HepG2 (cell line): ENCODE measurements around the gene PROSER1.

Source experiments
- BRCA1 ChIP-seq: sonication (generic); formaldehyde crosslinking; IDR thresholded peaks from 2 replicates; pipeline ENCODE4 v1.4.0; 2020; ENCODE audit warnings: missing genetic modification reagents
- CTCF ChIP-seq: sonication (generic); formaldehyde crosslinking; IDR thresholded peaks from 2 replicates; pipeline ENCODE4 v1.5.0; 2020; ENCODE audit warnings: mild to moderate bottlenecking, missing genetic modification reagents, moderate library complexity
- E2F5 ChIP-seq: sonication (generic); formaldehyde crosslinking; conservative IDR thresholded peaks from 2 replicates; pipeline ENCODE4 v1.4.0; 2020; ENCODE audit warnings: missing genetic modification reagents
- EP300 ChIP-seq, 3 experiments: sonication (generic) in 1 of 3; formaldehyde crosslinking in 1 of 3; IDR thresholded peaks; 2 replicates each; pipeline versions ENCODE4 v1.5.1 to v1.6.1; 2011 to 2020; ENCODE audit warnings: low read depth in 2 of 3, low read length in 2 of 3, borderline replicate concordance in 1 of 3, improper control_type of control experiment in 1 of 3, mild to moderate bottlenecking in 1 of 3, missing genetic modification reagents in 1 of 3, moderate library complexity in 1 of 3
- EZH2 ChIP-seq: conservative IDR thresholded peaks from 2 replicates; pipeline ENCODE4 v1.6.1; 2012; ENCODE audit warnings: mild to moderate bottlenecking, low read depth, low read length, moderate library complexity
- LBX2 ChIP-seq: sonication (generic); formaldehyde crosslinking; IDR thresholded peaks from 2 replicates; pipeline ENCODE4 v1.5.0; 2020; ENCODE audit warnings: missing genetic modification reagents, mild to moderate bottlenecking, borderline replicate concordance
- MIER2 ChIP-seq: IDR thresholded peaks from 2 replicates; pipeline ENCODE4 v1.6.1; 2016; ENCODE audit warnings: missing biosample characterization, missing genetic modification reagents
- SAP130 ChIP-seq: IDR thresholded peaks from 2 replicates; pipeline ENCODE4 v1.6.1; 2016; ENCODE audit warnings: low read depth
- SRSF1 ChIP-seq: fragments of 200-400 bp; formaldehyde crosslinking; optimal IDR thresholded peaks from 2 replicates; pipeline ENCODE3; 2017; ENCODE audit warnings: mild to moderate bottlenecking, low read depth, low read length, moderate library complexity
- TBL1XR1 ChIP-seq: fragments of 150-350 bp; IDR thresholded peaks from 2 replicates; pipeline ENCODE4 v1.6.1; 2014; ENCODE audit warnings: borderline replicate concordance, low read length; ENCODE audit not compliant: partially characterized antibody
- ZNF124 ChIP-seq: sonication (generic); formaldehyde crosslinking; IDR thresholded peaks from 2 replicates; pipeline ENCODE4 v1.4.0; 2020; ENCODE audit warnings: missing genetic modification reagents
- TF ChIP-seq, protein P1 (sequence below): sonication (generic); formaldehyde crosslinking; IDR thresholded peaks from 2 replicates; pipeline ENCODE4 v1.4.0; 2020; ENCODE audit warnings: mild to moderate bottlenecking, missing genetic modification reagents
- TF ChIP-seq, protein P2 (sequence below): sonication (generic); formaldehyde crosslinking; IDR thresholded peaks from 2 replicates; pipeline ENCODE4 v1.4.0; 2020; ENCODE audit warnings: missing genetic modification reagents

- TF ChIP-seq EZH2: no peak
- TF ChIP-seq E2F5 (CRISPR knock-in tag): no peak
- TF ChIP-seq CTCF (CRISPR knock-in tag): no peak
- no peak for TF ChIP-seq EP300 (IDR thresholded peaks at IDR 0.05; ENCODE audit: low read depth in 2 of 2, low read length in 2 of 2)
- TF ChIP-seq EP300 (CRISPR knock-in tag; IDR thresholded peaks at IDR 0.05; ENCODE audit: borderline replicate concordance): no peak
- no peak for TF ChIP-seq LBX2
- TF ChIP-seq SAP130 (CRISPR knock-in tag): no peak
- TF ChIP-seq TBL1XR1: no peak
- TF ChIP-seq, protein P1, sequence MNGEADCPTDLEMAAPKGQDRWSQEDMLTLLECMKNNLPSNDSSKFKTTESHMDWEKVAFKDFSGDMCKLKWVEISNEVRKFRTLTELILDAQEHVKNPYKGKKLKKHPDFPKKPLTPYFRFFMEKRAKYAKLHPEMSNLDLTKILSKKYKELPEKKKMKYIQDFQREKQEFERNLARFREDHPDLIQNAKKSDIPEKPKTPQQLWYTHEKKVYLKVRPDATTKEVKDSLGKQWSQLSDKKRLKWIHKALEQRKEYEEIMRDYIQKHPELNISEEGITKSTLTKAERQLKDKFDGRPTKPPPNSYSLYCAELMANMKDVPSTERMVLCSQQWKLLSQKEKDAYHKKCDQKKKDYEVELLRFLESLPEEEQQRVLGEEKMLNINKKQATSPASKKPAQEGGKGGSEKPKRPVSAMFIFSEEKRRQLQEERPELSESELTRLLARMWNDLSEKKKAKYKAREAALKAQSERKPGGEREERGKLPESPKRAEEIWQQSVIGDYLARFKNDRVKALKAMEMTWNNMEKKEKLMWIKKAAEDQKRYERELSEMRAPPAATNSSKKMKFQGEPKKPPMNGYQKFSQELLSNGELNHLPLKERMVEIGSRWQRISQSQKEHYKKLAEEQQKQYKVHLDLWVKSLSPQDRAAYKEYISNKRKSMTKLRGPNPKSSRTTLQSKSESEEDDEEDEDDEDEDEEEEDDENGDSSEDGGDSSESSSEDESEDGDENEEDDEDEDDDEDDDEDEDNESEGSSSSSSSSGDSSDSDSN: no peak
- no peak for TF ChIP-seq BRCA1 (CRISPR knock-in tag)
- no peak for TF ChIP-seq ZNF124 (CRISPR knock-in tag)
- TF ChIP-seq SRSF1: no peak
- TF ChIP-seq, protein P2, sequence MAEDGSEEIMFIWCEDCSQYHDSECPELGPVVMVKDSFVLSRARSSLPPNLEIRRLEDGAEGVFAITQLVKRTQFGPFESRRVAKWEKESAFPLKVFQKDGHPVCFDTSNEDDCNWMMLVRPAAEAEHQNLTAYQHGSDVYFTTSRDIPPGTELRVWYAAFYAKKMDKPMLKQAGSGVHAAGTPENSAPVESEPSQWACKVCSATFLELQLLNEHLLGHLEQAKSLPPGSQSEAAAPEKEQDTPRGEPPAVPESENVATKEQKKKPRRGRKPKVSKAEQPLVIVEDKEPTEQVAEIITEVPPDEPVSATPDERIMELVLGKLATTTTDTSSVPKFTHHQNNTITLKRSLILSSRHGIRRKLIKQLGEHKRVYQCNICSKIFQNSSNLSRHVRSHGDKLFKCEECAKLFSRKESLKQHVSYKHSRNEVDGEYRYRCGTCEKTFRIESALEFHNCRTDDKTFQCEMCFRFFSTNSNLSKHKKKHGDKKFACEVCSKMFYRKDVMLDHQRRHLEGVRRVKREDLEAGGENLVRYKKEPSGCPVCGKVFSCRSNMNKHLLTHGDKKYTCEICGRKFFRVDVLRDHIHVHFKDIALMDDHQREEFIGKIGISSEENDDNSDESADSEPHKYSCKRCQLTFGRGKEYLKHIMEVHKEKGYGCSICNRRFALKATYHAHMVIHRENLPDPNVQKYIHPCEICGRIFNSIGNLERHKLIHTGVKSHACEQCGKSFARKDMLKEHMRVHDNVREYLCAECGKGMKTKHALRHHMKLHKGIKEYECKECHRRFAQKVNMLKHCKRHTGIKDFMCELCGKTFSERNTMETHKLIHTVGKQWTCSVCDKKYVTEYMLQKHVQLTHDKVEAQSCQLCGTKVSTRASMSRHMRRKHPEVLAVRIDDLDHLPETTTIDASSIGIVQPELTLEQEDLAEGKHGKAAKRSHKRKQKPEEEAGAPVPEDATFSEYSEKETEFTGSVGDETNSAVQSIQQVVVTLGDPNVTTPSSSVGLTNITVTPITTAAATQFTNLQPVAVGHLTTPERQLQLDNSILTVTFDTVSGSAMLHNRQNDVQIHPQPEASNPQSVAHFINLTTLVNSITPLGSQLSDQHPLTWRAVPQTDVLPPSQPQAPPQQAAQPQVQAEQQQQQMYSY (CRISPR knock-in tag): no peak
- TF ChIP-seq MIER2 (CRISPR knock-in tag): no peak
Observed at GRCh38 chr13:39039041-39039440, 1.2 kb upstream of the PROSER1 start.
